ENCODE data around the gene RBBP5. TPM values are rescaled to one million over a fixed set of nuclear protein-coding genes. Genes with fewer than 3 reads are reported as not detected.

Gene RBBP5, protein sequence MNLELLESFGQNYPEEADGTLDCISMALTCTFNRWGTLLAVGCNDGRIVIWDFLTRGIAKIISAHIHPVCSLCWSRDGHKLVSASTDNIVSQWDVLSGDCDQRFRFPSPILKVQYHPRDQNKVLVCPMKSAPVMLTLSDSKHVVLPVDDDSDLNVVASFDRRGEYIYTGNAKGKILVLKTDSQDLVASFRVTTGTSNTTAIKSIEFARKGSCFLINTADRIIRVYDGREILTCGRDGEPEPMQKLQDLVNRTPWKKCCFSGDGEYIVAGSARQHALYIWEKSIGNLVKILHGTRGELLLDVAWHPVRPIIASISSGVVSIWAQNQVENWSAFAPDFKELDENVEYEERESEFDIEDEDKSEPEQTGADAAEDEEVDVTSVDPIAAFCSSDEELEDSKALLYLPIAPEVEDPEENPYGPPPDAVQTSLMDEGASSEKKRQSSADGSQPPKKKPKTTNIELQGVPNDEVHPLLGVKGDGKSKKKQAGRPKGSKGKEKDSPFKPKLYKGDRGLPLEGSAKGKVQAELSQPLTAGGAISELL
- total RNA-seq = 10 to 100 TPM; 11.8 to 18.1 (median 15.9) TPM

- Histone ChIP-seq H3K9me3 (no peaks in the 10 kb centered on the region), H3K4me1 (peaks cover 15 to 33% (median 15%) of the 10 kb centered on the region in 3 donors), H3K36me3 (peaks cover 0 to 17% of the 10 kb centered on the region in 2 donors), H3K4me3 (peak within 1 kb of the TSS; percentile 59 to 65), H3K27ac (peak within 1 kb of the TSS; percentile 51 to 90 (median 88)), H3K27me3 (no peaks in the 10 kb centered on the region)
- TF ChIP-seq EP300 (IDR thresholded peaks at IDR 0.05) (no peak), POLR2A (IDR thresholded peaks at IDR 0.05) (peak; percentile 79 to 81), POLR2AphosphoS5 (IDR thresholded peaks at IDR 0.05) (peak; percentile 84)
- TF ChIP-seq, protein P1, sequence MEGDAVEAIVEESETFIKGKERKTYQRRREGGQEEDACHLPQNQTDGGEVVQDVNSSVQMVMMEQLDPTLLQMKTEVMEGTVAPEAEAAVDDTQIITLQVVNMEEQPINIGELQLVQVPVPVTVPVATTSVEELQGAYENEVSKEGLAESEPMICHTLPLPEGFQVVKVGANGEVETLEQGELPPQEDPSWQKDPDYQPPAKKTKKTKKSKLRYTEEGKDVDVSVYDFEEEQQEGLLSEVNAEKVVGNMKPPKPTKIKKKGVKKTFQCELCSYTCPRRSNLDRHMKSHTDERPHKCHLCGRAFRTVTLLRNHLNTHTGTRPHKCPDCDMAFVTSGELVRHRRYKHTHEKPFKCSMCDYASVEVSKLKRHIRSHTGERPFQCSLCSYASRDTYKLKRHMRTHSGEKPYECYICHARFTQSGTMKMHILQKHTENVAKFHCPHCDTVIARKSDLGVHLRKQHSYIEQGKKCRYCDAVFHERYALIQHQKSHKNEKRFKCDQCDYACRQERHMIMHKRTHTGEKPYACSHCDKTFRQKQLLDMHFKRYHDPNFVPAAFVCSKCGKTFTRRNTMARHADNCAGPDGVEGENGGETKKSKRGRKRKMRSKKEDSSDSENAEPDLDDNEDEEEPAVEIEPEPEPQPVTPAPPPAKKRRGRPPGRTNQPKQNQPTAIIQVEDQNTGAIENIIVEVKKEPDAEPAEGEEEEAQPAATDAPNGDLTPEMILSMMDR (IDR thresholded peaks at IDR 0.05) = peak; percentile 48 to 85 (median 72)
- ATAC-seq = peak; percentile 99
- 0 to 2% methylated on average over 3 to 34 of the region's 46 CpGs for WGBS, 2 donors (ENCODE audit: low coverage in 1 of 2)
These were observed at the start of gene RBBP5 for GRCh38 chr1:205121660-205122488. Gene RBBP5, minus strand, starts transcription at chr1:205121978. Its CDS starts 105 bp downstream, at chr1:205121873.

DNA sequence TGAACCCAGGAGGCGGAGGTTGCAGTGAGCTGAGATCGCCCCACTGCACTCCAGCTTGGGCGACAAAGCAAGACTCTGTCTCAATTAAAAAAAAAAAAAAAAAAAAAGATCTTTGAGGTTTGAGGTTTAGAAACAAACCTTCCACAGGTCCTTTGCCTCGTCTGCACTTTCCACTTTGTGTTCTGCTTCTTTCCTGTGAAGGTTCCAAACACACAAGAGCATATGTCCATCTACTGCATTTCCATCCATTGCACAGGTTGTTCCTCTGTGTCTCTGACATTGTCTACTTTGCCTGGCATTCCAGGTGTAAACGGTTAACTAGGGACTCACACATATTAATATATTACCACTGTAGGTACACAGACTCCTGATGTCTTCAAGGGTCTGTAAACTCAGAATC is 49.6 kb upstream of the RBBP5 start:
- no peak for ATAC-seq
- WGBS, 2 donors (ENCODE audit: low coverage in 1 of 2) = 53 to 76% methylated on average over 2 to 5 of the region's 5 CpGs
- no peak overlapping the region for H3K27ac ChIP-seq
- H3K4me3 ChIP-seq = no peak overlapping the region
- peaks cover 6 to 18% (median 7%) of the 10 kb centered on the region in 3 donors for H3K4me1 ChIP-seq
- peaks cover 0 to 51% of the 10 kb centered on the region in 2 donors for H3K36me3 ChIP-seq
- no peaks in the 10 kb centered on the region for H3K9me3 ChIP-seq
- TF ChIP-seq, protein P1 (IDR thresholded peaks at IDR 0.05) = no peak
- TF ChIP-seq POLR2AphosphoS5 (IDR thresholded peaks at IDR 0.05) = no peak
- no peak for TF ChIP-seq EP300 (IDR thresholded peaks at IDR 0.05)
- no peak for TF ChIP-seq POLR2A (IDR thresholded peaks at IDR 0.05)
- H3K27me3 ChIP-seq = no peaks in the 10 kb centered on the region

DNA sequence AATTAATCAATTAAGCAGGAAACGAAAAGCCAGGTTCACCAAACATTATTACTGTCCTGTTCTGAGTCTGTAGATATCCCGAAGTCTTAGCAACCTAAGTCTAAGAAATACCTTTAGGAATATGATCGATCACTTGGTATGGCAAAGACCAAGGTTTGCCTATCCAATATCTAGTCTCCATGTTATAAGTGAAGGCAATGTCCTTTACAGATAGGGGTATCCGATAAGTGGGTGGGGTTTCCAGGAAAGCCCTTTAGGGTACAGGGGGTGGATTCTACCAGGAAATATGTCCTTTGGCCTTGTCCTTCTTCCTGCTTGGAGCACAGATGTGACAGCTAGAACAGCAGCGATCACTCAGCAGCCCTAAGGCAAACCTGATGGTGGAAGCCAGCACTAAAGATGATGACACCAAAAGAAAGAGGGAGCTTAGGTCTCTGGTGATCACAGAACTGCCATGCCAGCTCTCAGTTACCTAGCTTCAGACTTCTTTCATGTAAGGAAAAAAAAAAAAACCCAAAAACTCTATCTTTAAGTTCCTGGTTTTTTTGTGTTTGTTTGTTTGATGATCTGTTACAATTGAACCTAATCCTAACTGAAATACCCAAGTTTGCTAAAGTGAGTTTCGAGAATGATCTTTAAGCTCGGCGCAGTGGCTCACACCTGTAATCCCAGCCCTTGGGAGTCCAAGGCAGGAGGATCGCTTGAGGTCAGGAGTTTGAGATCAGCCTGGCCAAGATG is 48.9 kb upstream of the RBBP5 start:
- Histone ChIP-seq H3K36me3 (peaks cover 0 to 52% of the 10 kb centered on the region in 2 donors), H3K27ac (no peak overlapping the region), H3K4me1 (peaks cover 2 to 11% (median 7%) of the 10 kb centered on the region in 3 donors), H3K4me3 (no peak overlapping the region), H3K27me3 (no peaks in the 10 kb centered on the region), H3K9me3 (no peaks in the 10 kb centered on the region)
- WGBS, 2 donors (ENCODE audit: low coverage in 1 of 2) = 70 to 85% methylated on average over 2 to 8 of the region's 9 CpGs
- no peak for ATAC-seq
- TF ChIP-seq POLR2A (IDR thresholded peaks at IDR 0.05) (no peak), POLR2AphosphoS5 (IDR thresholded peaks at IDR 0.05) (no peak), EP300 (IDR thresholded peaks at IDR 0.05) (no peak)
- TF ChIP-seq, protein P1 (IDR thresholded peaks at IDR 0.05) = no peak

GRCh38 chr1:205169248-205169647 is 47.5 kb upstream of the RBBP5 start:
- Histone ChIP-seq H3K4me3 (no peak overlapping the region), H3K4me1 (no peaks in the 10 kb centered on the region), H3K36me3 (peaks cover 0 to 60% of the 10 kb centered on the region in 2 donors), H3K9me3 (no peaks in the 10 kb centered on the region), H3K27ac (no peak overlapping the region), H3K27me3 (no peaks in the 10 kb centered on the region)
- no peak for ATAC-seq
- TF ChIP-seq POLR2A (IDR thresholded peaks at IDR 0.05) (no peak), EP300 (IDR thresholded peaks at IDR 0.05) (no peak), POLR2AphosphoS5 (IDR thresholded peaks at IDR 0.05) (no peak)
- TF ChIP-seq, protein P1 (IDR thresholded peaks at IDR 0.05) = no peak
- WGBS, 2 donors (ENCODE audit: low coverage in 1 of 2) = 86 to 90% methylated on average over 8 to 9 of the region's 10 CpGs
